22Rv1 (cell line): Measurements from ENCODE around the gene XXYLT1.

Experiments
- ZFX ChIP-seq: fragments of 450-650 bp; IDR thresholded peaks from 2 replicates; pipeline ENCODE4 v1.6.1; 2017; ENCODE audit warnings: antibody characterized with exemption, borderline replicate concordance
- TF ChIP-seq, protein P1 (sequence below): fragments of 450-650 bp; IDR thresholded peaks from 2 replicates; pipeline ENCODE4 v1.5.1; 2017; ENCODE audit warnings: mild to moderate bottlenecking

DNA sequence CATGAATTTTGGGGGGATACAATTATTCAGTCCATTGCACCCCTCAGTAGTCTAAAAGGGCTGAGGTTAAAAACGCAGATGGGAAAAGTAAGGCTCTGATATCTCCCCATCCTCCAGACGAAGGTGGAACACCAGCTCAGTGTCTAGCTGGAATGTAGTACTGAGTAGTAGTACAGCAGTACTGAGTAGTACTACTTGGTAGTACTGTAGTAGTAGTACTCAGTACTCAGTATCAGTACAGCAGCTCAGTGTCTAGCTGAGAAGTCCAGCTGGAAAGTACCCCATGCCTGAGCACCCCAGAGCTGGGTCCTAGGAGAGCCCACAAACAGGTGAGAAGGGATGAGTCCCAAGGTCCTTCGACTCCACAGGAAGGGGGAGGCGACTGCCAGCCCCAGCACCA lies 148.7 kb downstream of the XXYLT1 start:
- TF ChIP-seq, protein P1, sequence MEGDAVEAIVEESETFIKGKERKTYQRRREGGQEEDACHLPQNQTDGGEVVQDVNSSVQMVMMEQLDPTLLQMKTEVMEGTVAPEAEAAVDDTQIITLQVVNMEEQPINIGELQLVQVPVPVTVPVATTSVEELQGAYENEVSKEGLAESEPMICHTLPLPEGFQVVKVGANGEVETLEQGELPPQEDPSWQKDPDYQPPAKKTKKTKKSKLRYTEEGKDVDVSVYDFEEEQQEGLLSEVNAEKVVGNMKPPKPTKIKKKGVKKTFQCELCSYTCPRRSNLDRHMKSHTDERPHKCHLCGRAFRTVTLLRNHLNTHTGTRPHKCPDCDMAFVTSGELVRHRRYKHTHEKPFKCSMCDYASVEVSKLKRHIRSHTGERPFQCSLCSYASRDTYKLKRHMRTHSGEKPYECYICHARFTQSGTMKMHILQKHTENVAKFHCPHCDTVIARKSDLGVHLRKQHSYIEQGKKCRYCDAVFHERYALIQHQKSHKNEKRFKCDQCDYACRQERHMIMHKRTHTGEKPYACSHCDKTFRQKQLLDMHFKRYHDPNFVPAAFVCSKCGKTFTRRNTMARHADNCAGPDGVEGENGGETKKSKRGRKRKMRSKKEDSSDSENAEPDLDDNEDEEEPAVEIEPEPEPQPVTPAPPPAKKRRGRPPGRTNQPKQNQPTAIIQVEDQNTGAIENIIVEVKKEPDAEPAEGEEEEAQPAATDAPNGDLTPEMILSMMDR: no peak
- TF ChIP-seq ZFX: no peak
